Lower leg skin (tissue), 4 donors: ENCODE results near the gene BPIFB6. TPM values are rescaled to one million over a fixed set of nuclear protein-coding genes. Genes with fewer than 3 reads are reported as not detected.
"Not testable (repeated sequence)": the region's sequence is repeated elsewhere in the genome, so short reads cannot be mapped to it uniquely, and the experiment has no call there.

ENCODE experiments used
- DNase-seq, 2 donors: peaks; one replicate each; pipeline ENCODE4 v3.0.0-alpha.2; 2019; ENCODE audit warnings: low spot score in 2 of 2
- H3K4me3 ChIP-seq: fragments of 200-600 bp; sonication (generic); 2 replicates; pipeline ENCODE4 v1.5.1; 2017; ENCODE audit warnings: mild to moderate bottlenecking, low read depth; ENCODE audit not compliant: poor library complexity, severe bottlenecking
- POLR2A ChIP-seq, 2 donors: fragments of 450-650 bp; IDR thresholded peaks; one replicate each; pipeline ENCODE4 v1.6.1; 2016 to 2017; ENCODE audit warnings: antibody characterized with exemption in 2 of 2, mild to moderate bottlenecking in 1 of 2, moderate library complexity in 1 of 2
- WGBS, 2 donors: methylation state at CpG; one replicate each; pipeline ENCODE4 v1.1.5; 2018; 5-methylcytosine and 5-hydroxymethylcytosine counted together
- intact Hi-C: fragments of 100-400 bp; cut with DNase I; formaldehyde crosslinking; loops from one replicate; pipeline ENCODE4 v1.15.0; 2023; ENCODE audit warnings: low total_unique reads
- total RNA-seq, 4 donors: library from RNA; depleted of rRNA; stranded (reverse); fragments of >200 nt; gene quantifications; one replicate each; pipeline ENCODE4 v1.1.0, GENCODE V29; 2016
- TF ChIP-seq, protein P1 (sequence below), 3 donors: fragments of 450-650 bp; IDR thresholded peaks; one replicate each; pipeline ENCODE4 v1.5.1; 2016; ENCODE audit warnings: antibody characterized with exemption in 3 of 3, mild to moderate bottlenecking in 3 of 3, moderate library complexity in 2 of 3

BPIFB6 gene
- total RNA-seq, 4 donors from 2014 or later, result not detected

DNA sequence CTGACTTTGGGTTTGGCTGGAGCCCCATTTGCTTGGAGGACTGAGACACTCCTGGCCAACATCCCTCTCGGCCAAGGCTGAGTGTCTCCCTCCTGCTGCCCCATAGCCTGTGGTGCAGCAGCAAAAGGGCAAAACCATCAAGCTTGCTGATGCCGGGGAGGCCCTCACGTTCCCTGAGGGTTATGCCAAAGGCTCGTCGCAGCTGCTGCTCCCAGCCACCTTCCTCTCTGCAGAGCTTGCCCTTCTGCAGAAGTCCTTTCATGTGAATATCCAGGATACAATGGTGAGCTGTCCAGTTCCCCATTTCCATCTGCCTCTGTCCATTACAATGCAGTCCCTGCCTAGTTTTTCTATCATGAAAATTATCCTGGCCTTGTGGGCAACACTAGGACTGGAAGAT lies 6.0 kb downstream of the BPIFB6 start:
- no peak for DNase-seq
- H3K4me3 ChIP-seq, result no peak overlapping the region
- WGBS, 2 donors, result 58 to 76% methylated on average over 5 of the region's 5 CpGs
- intact Hi-C loops, result no loop called here
- TF ChIP-seq POLR2A (IDR thresholded peaks at IDR 0.05), result no peak
- TF ChIP-seq, protein P1, sequence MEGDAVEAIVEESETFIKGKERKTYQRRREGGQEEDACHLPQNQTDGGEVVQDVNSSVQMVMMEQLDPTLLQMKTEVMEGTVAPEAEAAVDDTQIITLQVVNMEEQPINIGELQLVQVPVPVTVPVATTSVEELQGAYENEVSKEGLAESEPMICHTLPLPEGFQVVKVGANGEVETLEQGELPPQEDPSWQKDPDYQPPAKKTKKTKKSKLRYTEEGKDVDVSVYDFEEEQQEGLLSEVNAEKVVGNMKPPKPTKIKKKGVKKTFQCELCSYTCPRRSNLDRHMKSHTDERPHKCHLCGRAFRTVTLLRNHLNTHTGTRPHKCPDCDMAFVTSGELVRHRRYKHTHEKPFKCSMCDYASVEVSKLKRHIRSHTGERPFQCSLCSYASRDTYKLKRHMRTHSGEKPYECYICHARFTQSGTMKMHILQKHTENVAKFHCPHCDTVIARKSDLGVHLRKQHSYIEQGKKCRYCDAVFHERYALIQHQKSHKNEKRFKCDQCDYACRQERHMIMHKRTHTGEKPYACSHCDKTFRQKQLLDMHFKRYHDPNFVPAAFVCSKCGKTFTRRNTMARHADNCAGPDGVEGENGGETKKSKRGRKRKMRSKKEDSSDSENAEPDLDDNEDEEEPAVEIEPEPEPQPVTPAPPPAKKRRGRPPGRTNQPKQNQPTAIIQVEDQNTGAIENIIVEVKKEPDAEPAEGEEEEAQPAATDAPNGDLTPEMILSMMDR (IDR thresholded peaks at IDR 0.05), result no peak

DNA sequence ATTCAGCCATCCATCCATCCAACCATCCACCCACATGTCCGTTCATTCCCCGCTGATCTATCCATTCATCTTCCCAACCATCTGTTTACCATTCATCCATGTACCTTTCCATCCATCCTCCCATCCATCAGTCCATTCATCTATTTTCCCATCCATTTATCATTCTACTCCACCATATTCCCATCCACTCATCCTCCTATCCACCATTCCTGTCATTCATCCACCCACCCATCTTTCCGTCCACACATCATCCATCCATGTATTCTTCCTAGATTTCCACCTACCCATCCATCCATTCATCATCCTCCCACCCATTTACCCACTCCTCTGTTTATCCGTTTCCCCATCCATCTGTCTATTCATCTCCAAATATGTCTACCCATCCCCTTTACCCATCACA lies 6.8 kb downstream of the BPIFB6 start:
- WGBS, 2 donors, result 86 to 92% methylated on average over 4 of the region's 4 CpGs

DNA sequence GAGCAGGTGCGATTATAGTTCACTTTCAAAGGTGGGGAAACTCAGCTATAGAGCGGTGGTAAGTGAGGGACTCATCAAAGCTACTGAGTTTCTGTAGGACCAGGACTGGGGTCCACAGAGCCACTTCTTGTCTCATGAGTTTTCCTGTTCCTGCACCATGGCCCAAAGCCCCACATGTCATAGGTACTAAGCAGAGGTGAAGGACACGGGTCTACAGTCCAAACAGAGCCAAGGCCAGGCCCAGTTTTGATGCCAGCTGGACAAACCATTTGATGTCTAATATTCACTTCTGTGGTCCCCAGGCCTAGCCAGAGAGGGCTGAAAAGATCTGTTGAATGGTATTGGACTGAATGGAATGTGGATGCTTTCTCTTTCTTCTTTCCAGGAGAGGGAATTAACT lies 11.0 kb downstream of the BPIFB6 start:
- no peak for TF ChIP-seq POLR2A (IDR thresholded peaks at IDR 0.05)
- TF ChIP-seq, protein P1 (IDR thresholded peaks at IDR 0.05), result no peak
- intact Hi-C loops, result no loop called here
- H3K4me3 ChIP-seq, result no peak overlapping the region
- WGBS, 2 donors, result 87 to 94% methylated on average over 3 of the region's 3 CpGs
- DNase-seq, result no peak

More for the DNA sequence above, 6.8 kb downstream of the BPIFB6 start:
- no peak for TF ChIP-seq POLR2A (IDR thresholded peaks at IDR 0.05)
- TF ChIP-seq, protein P1 (IDR thresholded peaks at IDR 0.05), result peak in 1 of 3 donors; percentile 4
- H3K4me3 ChIP-seq, result no peak overlapping the region
- intact Hi-C loops, result no loop called here
- DNase-seq, result no peak

DNA sequence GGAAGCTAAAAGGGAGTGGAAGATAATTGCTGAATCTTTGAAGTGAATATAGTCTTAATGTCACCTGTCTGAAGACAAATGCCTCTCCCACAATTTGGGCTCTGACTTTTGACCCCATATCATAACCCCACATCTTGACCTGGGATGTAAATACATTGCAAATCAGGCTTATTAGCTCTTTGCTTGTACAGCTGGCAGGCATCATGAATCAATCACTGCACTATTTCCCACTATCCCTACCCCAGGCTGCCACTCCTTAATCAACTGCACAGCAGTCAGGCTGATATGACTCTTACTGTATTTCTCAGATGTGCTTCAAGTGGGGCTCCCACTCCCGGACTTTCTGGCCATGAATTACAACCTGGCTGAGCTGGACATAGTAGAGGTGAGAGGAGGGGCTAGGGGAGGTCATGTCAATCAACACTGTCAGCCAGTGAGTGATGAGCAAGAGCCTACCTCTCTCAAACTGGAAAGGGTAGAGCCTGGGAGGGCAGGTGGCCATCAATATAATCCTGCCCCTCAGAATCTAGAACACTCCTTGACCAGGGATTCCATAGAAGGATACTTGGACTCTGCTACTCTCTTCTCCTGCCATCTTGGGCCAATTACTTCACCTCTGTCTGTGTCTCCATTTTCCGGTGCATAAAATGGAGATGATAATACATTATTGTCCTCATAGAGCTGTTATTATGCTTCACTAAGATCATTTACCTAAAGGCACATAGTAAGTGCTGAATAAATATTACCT lies 11.7 kb downstream of the BPIFB6 start:
- TF ChIP-seq, protein P1 (IDR thresholded peaks at IDR 0.05), result no peak
- TF ChIP-seq POLR2A (IDR thresholded peaks at IDR 0.05), result no peak
- intact Hi-C loops, result no loop called here
- no peak for DNase-seq
- 54 to 58% methylated on average over 2 of the region's 2 CpGs for WGBS, 2 donors
- H3K4me3 ChIP-seq, result no peak overlapping the region

GRCh38 chr20:33043731-33044181 lies 12.3 kb downstream of the BPIFB6 start:
- TF ChIP-seq POLR2A (IDR thresholded peaks at IDR 0.05), result no peak
- intact Hi-C loops, result no loop called here
- WGBS, 2 donors, result 32% methylated on average over 1 of the region's 1 CpG
- no peak overlapping the region for H3K4me3 ChIP-seq
- DNase-seq, result no peak

DNA sequence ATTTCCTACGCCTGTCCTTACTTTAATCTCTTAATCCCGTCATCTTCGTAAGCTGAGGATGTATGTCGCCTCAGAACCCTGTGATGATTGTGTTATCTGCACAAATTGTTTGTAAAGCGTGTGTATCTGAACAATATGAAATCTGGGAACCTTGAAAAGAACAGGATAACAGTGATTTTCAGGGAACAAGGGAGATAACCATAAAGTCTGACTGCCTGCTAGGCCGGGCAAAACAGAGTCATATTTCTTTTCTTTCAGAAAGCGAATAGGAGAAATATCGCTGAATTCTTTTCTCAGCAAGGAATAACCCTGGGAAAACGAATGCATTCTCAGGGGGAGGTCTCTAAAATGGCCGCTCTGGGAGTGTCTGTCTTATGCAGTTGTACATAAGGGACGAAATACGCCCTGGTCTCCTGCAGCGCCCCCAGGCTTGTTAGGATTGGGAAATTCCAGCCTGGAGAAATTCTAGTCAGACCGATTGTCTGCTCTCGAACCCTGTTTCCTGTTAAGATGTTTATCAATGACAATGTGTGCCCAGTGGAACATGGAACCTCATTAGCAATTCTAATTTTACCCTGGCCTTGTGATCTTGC lies 13.8 kb downstream of the BPIFB6 start:
- intact Hi-C loops, result not testable (repeated sequence)
- WGBS, 2 donors, result 77 to 86% methylated on average over 15 of the region's 15 CpGs

More for the DNA sequence above, 13.8 kb downstream of the BPIFB6 start:
- not testable (repeated sequence) for H3K4me3 ChIP-seq, DNase-seq
